SJSA1 (cell line): Measurements from ENCODE around the gene LHX4. TPM values are rescaled to one million over a fixed set of nuclear protein-coding genes. Genes with fewer than 3 reads are reported as not detected.
A peak's percentile ranks its signal among the peaks of the same experiment; 100 is the strongest.

Experiments used
- DNase-seq, 2 experiments: peaks; one replicate each; pipeline ENCODE4 v3.0.0-alpha.2; 2015 to 2020; ENCODE audit warnings: low spot score in 2 of 2, low read depth in 1 of 2
- H3K27ac ChIP-seq: fragments of 250-450 bp; sonication (Bioruptor Pico); 2 replicates; pipeline ENCODE4 v1.5.1; 2020; ENCODE audit warnings: mild to moderate bottlenecking, moderate library complexity
- H3K27me3 ChIP-seq: fragments of 250-450 bp; sonication (Bioruptor Pico); replicated peaks from 2 replicates; pipeline ENCODE4 v1.5.1; 2020; ENCODE audit warnings: mild to moderate bottlenecking, moderate library complexity
- H3K36me3 ChIP-seq: fragments of 250-450 bp; sonication (Bioruptor Pico); 2 replicates; pipeline ENCODE4 v1.5.1; 2020; ENCODE audit warnings: mild to moderate bottlenecking
- H3K4me1 ChIP-seq: fragments of 250-450 bp; sonication (Bioruptor Pico); replicated peaks from 2 replicates; pipeline ENCODE4 v1.6.1; 2021; ENCODE audit warnings: mild to moderate bottlenecking
- H3K4me3 ChIP-seq: fragments of 250-450 bp; sonication (Bioruptor Pico); 2 replicates; pipeline ENCODE4 v1.5.1; 2020; ENCODE audit warnings: mild to moderate bottlenecking
- H3K9me3 ChIP-seq: fragments of 250-450 bp; sonication (Bioruptor Pico); replicated peaks from 2 replicates; pipeline ENCODE4 v1.5.1; 2020; ENCODE audit warnings: mild to moderate bottlenecking
- total RNA-seq: library from RNA; depleted of rRNA; stranded (reverse); fragments of >200 nt; shearing (Covaris generic); gene quantifications from 2 replicates; pipeline ENCODE4 v1.2.3, GENCODE V29; 2014

LHX4 gene
- total RNA-seq, 1 experiment from 2014 or later: 4.6 TPM

DNA sequence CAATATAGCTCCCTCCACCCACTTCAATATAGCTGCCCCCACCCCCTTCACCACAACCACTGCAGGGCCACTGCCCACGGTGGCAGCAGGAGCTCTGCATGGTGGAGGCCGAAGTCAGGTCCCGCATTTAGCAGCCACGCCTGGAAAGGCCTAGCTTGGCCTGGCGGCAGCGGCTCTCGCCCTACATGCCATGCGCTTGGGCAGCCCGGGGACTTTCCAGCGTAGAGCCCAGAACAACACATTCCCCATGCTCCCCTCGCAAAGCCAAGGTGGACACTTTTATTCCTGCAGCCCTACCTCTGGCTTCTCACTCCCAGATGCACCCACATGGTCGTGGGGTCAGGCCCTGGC, 37.1 kb downstream of the LHX4 start:
- Histone ChIP-seq H3K4me3 (no peak overlapping the region), H3K4me1 (peaks cover 39% of the 10 kb centered on the region), H3K27ac (no peak overlapping the region), H3K9me3 (no peaks in the 10 kb centered on the region), H3K27me3 (no peaks in the 10 kb centered on the region), H3K36me3 (0 out of 2 replicates have a peak, but pooled peaks cover 12% of the 10 kb centered on the region)
- peak in 1 of 2 experiments; percentile 34 for DNase-seq

DNA sequence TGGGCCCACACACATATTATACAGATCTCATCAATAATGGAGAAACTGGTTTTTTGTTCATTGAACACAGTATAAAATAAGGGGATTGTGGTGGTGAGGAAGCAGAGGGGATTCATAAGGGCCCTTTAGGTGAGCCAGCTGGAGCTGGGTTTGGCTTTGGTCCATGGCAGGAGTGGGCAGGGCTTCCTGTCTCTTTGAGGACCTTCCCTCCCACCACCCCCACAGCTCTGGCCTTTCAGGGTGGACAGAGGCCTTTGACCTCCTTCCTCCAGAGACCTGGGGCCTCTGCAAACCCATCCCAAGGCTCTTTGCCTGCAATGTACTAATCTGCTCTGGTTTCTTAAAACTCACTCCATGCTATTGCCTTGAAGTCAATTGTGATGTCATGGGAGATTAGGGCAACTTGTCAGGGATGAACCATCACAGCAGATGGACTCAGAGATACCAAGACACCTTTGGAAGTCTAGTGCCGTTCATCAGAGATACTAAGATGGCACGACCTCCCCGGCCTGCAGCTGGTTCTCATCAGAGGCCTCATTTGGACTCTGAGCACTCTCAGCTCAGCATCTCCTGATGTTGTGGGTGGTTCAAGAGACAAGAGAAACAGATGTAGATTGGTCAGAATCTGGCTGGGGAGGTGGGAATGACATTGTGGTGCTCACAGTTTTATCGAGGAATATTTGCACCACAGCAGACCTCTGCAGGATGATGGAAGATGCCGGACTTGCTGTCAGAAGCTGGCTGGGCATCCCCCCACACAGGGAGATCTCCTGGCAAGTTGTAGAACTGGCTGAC, 37.9 kb downstream of the LHX4 start:
- peaks cover 36% of the 10 kb centered on the region for H3K4me1 ChIP-seq
- peak in 1 of 2 experiments; percentile 37 for DNase-seq
- no peak overlapping the region for H3K27ac ChIP-seq
- H3K9me3 ChIP-seq: no peaks in the 10 kb centered on the region
- H3K4me3 ChIP-seq: no peak overlapping the region
- H3K36me3 ChIP-seq: peaks cover 12% of the 10 kb centered on the region; the same call in 1 of the 2 replicates
- no peaks in the 10 kb centered on the region for H3K27me3 ChIP-seq

GRCh38 chr1:180268556-180269075, 38.6 kb downstream of the LHX4 start:
- Histone ChIP-seq H3K9me3 (no peaks in the 10 kb centered on the region), H3K4me3 (no peak overlapping the region), H3K27ac (no peak overlapping the region), H3K27me3 (no peaks in the 10 kb centered on the region), H3K4me1 (peaks cover 32% of the 10 kb centered on the region), H3K36me3 (peaks cover 18% of the 10 kb centered on the region)
- peak in 1 of 2 experiments; percentile 32 for DNase-seq

- no peaks in the 10 kb centered on the region for H3K9me3 ChIP-seq
- no peak overlapping the region for H3K27ac ChIP-seq
- peak in 1 of 2 experiments; percentile 38 for DNase-seq
- H3K27me3 ChIP-seq: no peaks in the 10 kb centered on the region
- peaks cover 32% of the 10 kb centered on the region for H3K4me1 ChIP-seq
- no peak overlapping the region for H3K4me3 ChIP-seq
- peaks cover 31% of the 10 kb centered on the region for H3K36me3 ChIP-seq
Measured at GRCh38 chr1:180269645-180270529, 39.8 kb downstream of the LHX4 start.

DNA sequence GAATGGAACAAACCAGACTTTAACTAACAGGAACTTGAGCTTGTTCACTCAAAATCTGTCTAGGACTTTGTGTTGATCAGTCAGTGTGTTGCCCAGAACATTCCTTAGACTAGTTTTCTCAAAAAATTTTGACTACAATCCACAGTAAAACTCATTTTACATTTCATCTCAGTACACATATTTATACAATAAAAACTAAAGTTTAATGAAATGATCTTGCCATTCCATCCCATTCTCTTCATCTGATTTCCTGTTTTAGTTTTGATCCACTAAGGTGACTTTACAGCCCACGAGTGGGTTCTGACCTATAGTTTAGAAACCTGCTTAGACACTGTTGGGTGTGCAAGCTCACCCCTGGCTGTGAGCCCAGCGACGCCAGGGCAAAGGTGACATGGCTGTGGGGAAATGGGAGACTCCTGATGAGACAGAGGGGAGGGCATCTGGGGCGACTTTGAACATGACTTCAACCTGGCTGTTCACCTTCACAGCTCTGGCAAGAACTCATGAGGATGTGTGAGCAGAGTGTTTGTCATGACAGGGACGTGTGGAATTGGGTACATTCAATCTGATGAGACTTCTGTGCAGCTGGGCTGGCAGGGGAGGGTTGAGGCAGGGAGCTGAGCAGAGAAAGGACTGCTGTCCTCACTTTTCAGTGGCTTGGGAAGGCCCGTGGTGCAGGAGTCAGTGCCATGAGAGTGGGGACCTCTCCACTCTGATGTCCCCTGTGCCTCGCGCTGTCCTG, 40.6 kb downstream of the LHX4 start:
- no peak for DNase-seq
- no peaks in the 10 kb centered on the region for H3K27me3 ChIP-seq
- peaks cover 39% of the 10 kb centered on the region for H3K36me3 ChIP-seq
- H3K9me3 ChIP-seq: no peaks in the 10 kb centered on the region
- H3K4me1 ChIP-seq: peaks cover 37% of the 10 kb centered on the region
- H3K4me3 ChIP-seq: no peak overlapping the region
- no peak overlapping the region for H3K27ac ChIP-seq

GRCh38 chr1:180271272-180272255, 41.5 kb downstream of the LHX4 start:
- peak overlapping the region; percentile 59 for H3K27ac ChIP-seq
- peak overlapping the region; percentile 2; the same call in 1 of the 2 replicates for H3K4me3 ChIP-seq
- no peaks in the 10 kb centered on the region for H3K27me3 ChIP-seq
- DNase-seq: peak; percentile 86 to 93
- peaks cover 45% of the 10 kb centered on the region for H3K4me1 ChIP-seq
- peaks cover 47% of the 10 kb centered on the region for H3K36me3 ChIP-seq
- H3K9me3 ChIP-seq: no peaks in the 10 kb centered on the region

DNA sequence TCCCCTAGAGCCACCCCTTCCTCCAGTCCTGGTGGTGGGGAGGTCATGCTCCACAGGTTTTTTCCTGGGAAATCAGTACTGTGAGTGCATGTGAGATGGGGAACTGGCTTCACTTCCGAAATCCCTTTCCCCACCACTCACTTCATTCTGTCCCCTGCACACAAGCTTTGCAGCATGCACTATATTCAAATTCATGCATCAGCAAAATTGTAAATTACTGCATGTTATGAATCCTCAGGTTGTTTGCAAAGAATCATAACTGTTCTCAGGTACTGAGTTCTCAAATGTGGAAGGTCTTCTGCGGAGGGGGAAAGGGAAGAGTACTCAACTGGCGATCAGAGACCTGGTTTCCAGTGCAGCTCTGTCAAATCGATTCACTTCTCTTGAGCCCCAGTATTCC, 42.3 kb downstream of the LHX4 start:
- no peaks in the 10 kb centered on the region for H3K27me3 ChIP-seq
- DNase-seq: no peak
- no peaks in the 10 kb centered on the region for H3K9me3 ChIP-seq
- H3K4me1 ChIP-seq: peaks cover 54% of the 10 kb centered on the region
- H3K4me3 ChIP-seq: no peak overlapping the region
- peak overlapping the region; percentile 59; the same call in 1 of the 2 replicates for H3K27ac ChIP-seq
- H3K36me3 ChIP-seq: peaks cover 53% of the 10 kb centered on the region

DNA sequence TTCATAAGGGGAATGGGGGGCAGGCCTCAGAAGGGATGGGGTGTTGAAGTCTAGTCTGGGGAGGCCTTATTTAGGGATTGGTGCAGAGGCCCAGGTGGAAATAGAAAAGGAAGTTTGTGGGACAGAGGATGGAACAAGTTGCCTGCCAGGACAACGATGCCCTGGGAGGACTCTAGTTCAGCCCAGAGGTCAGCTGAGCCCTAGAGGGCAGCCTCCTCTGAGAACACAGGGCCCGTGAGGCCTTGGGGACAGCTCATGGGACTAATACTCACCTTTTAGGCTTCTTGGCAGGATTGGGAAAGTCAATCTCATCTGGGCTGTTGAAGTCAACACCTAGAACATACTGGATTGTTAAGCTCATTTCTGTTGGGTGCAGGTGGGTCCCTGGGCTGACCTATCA, 43.0 kb downstream of the LHX4 start:
- peaks cover 60% of the 10 kb centered on the region for H3K4me1 ChIP-seq
- peaks cover 56% of the 10 kb centered on the region for H3K36me3 ChIP-seq
- H3K27ac ChIP-seq: no peak overlapping the region
- peak in 1 of 2 experiments; percentile 16 for DNase-seq
- H3K9me3 ChIP-seq: no peaks in the 10 kb centered on the region
- no peaks in the 10 kb centered on the region for H3K27me3 ChIP-seq
- H3K4me3 ChIP-seq: no peak overlapping the region

GRCh38 chr1:180274221-180274620, 44.2 kb downstream of the LHX4 start:
- Histone ChIP-seq H3K27ac (no peak overlapping the region), H3K36me3 (peaks cover 52% of the 10 kb centered on the region), H3K27me3 (no peaks in the 10 kb centered on the region), H3K4me3 (no peak overlapping the region), H3K4me1 (peaks cover 68% of the 10 kb centered on the region), H3K9me3 (no peaks in the 10 kb centered on the region)
- peak in 1 of 2 experiments; percentile 31 for DNase-seq

- peaks cover 53% of the 10 kb centered on the region for H3K36me3 ChIP-seq
Measured at GRCh38 chr1:180275726-180276125, 45.7 kb downstream of the LHX4 start.

DNA sequence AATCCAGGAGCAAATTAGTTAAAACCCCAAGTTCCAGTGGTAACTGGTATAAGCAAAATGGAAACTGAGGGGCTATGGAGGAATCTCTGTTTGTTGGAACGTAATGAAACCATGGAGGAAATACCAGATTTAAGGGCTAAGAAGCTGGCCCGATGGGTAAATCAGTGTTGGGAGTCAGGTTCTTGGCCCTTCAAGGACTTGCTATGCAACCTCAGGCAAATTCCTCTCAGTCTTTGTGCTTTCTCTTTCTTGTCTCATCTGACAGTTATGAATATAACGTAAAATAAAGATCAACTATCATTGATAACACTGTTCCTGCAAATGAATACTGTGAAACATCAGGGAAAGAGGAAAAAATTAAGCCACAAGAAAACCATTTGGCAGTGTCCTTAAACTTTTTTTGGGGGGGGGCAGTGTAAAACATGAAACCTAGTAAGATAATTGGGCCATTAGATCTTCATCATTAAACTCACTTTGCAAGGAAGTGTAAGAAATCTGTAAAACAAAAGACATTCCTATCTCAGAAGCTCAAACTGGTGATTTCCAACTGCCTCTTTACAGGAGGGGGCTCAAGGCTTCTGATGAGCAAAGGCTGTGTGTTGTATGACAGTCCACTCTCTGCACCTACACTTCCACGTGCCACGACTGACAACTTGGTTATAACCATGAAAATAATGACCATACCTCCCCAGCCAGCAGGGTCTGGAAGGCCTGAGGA, 47.6 kb downstream of the LHX4 start:
- Histone ChIP-seq H3K27me3 (no peaks in the 10 kb centered on the region), H3K27ac (peak overlapping the region; percentile 85), H3K9me3 (no peaks in the 10 kb centered on the region), H3K4me1 (peaks cover 53% of the 10 kb centered on the region), H3K36me3 (peaks cover 50% of the 10 kb centered on the region), H3K4me3 (no peak overlapping the region)
- no peak for DNase-seq

More at GRCh38 chr1:180275726-180276125, 45.7 kb downstream of the LHX4 start:
- Histone ChIP-seq H3K27ac (no peak overlapping the region), H3K4me3 (no peak overlapping the region), H3K9me3 (no peaks in the 10 kb centered on the region), H3K4me1 (peaks cover 71% of the 10 kb centered on the region), H3K27me3 (no peaks in the 10 kb centered on the region)
- DNase-seq: peak; percentile 43

DNA sequence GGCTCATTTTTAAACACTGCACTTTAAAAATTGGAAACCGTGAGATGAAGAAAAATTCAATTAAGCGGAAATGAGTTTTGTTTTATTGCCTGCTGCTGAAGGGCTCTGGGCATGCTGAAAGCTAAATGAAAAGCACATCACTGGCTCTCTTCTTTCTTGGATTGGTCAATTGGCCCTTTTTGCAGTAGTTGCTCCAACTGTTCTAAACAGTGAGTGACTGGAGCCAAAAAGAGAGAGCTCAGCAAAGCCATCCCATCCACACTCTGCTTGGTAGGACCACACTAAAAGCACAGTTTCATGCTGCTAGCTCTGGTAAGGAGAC, 48.1 kb downstream of the LHX4 start:
- Histone ChIP-seq H3K4me3 (no peak overlapping the region), H3K36me3 (peaks cover 50% of the 10 kb centered on the region), H3K27ac (peak overlapping the region; percentile 85), H3K9me3 (no peaks in the 10 kb centered on the region), H3K4me1 (peaks cover 53% of the 10 kb centered on the region), H3K27me3 (no peaks in the 10 kb centered on the region)
- DNase-seq: no peak
